ENCODE measurements around the gene EEIG2. TPM values are rescaled to one million over a fixed set of nuclear protein-coding genes. Genes with fewer than 3 reads are reported as not detected.
"Not testable (repeated sequence)": the region's sequence is repeated elsewhere in the genome, so short reads cannot be mapped to it uniquely, and the experiment has no call there.

Gene EEIG2
- total RNA-seq, 1 donor from 2014 or later: 7.1 TPM

- Histone ChIP-seq H3K36me3 (ENCODE audit: insufficient read depth, low read length) (no peaks in the 10 kb centered on the region), H3K27ac (ENCODE audit: low read depth, low read length) (no peak overlapping the region), H2AFZ (ENCODE audit: low read depth, low read length) (no peak overlapping the region), H3K9me3 (ENCODE audit: insufficient read depth, low read depth, low read length) (no peaks in the 10 kb centered on the region), H3K4me2 (ENCODE audit: low read length) (no peak overlapping the region), H3K79me2 (ENCODE audit: insufficient read depth, low read length) (no peaks in the 10 kb centered on the region), H3K9ac (ENCODE audit: low read length) (no peak overlapping the region), H3K27me3 (ENCODE audit: insufficient read depth, low read length) (peaks cover 10% of the 10 kb centered on the region), H4K20me1 (ENCODE audit: insufficient read depth, low read length) (no peaks in the 10 kb centered on the region), H3K4me3 (ENCODE audit: insufficient read depth, low read depth, low read length) (no peak overlapping the region), H3K4me1 (ENCODE audit: insufficient read depth, low read length) (no peaks in the 10 kb centered on the region)
- Mint-ChIP-seq H3K9me3 (ENCODE audit: unreplicated experiment) (no peaks in the 10 kb centered on the region), H3K4me1 (ENCODE audit: low read depth, unreplicated experiment) (no peaks in the 10 kb centered on the region), H3K27ac (ENCODE audit: unreplicated experiment) (no peak overlapping the region), H3K4me3 (ENCODE audit: unreplicated experiment) (no peak overlapping the region), H3K27me3 (ENCODE audit: low read depth, unreplicated experiment) (no peaks in the 10 kb centered on the region), H3K36me3 (ENCODE audit: low read depth, unreplicated experiment) (no peaks in the 10 kb centered on the region)
- DNase-seq (ENCODE audit: low read depth) (no peak), FAIRE-seq (no peak)
- no peak for TF ChIP-seq EZH2 (IDR thresholded peaks at IDR 0.05; ENCODE audit: insufficient read depth, low read length)
- no peak for TF ChIP-seq CTCF (IDR thresholded peaks at IDR 0.05; ENCODE audit: insufficient read depth, low read depth, low read length)
Measured at GRCh38 chr1:108537976-108538375, 21.9 kb upstream of the EEIG2 start.

GRCh38 chr1:108540977-108541376 is 18.9 kb upstream of the EEIG2 start:
- Histone ChIP-seq H3K9me3 (ENCODE audit: insufficient read depth, low read depth, low read length) (no peaks in the 10 kb centered on the region), H3K4me1 (ENCODE audit: insufficient read depth, low read length) (no peaks in the 10 kb centered on the region), H3K36me3 (ENCODE audit: insufficient read depth, low read length) (no peaks in the 10 kb centered on the region), H3K4me3 (ENCODE audit: insufficient read depth, low read depth, low read length) (no peak overlapping the region), H4K20me1 (ENCODE audit: insufficient read depth, low read length) (no peaks in the 10 kb centered on the region), H3K9ac (ENCODE audit: low read length) (no peak overlapping the region), H3K27me3 (ENCODE audit: insufficient read depth, low read length) (peaks cover 10% of the 10 kb centered on the region), H3K4me2 (ENCODE audit: low read length) (no peak overlapping the region), H3K79me2 (ENCODE audit: insufficient read depth, low read length) (no peaks in the 10 kb centered on the region), H3K27ac (ENCODE audit: low read depth, low read length) (no peak overlapping the region), H2AFZ (ENCODE audit: low read depth, low read length) (no peak overlapping the region)
- no peaks in the 10 kb centered on the region for H3K27me3 Mint-ChIP-seq (ENCODE audit: low read depth, unreplicated experiment)
- H3K4me3 Mint-ChIP-seq (ENCODE audit: unreplicated experiment): no peak overlapping the region
- H3K9me3 Mint-ChIP-seq (ENCODE audit: unreplicated experiment): peaks cover 4% of the 10 kb centered on the region
- FAIRE-seq: no peak
- H3K27ac Mint-ChIP-seq (ENCODE audit: unreplicated experiment): no peak overlapping the region
- no peaks in the 10 kb centered on the region for H3K36me3 Mint-ChIP-seq (ENCODE audit: low read depth, unreplicated experiment)
- no peak for DNase-seq (ENCODE audit: low read depth)
- H3K4me1 Mint-ChIP-seq (ENCODE audit: low read depth, unreplicated experiment): no peaks in the 10 kb centered on the region
- no peak for TF ChIP-seq EZH2 (IDR thresholded peaks at IDR 0.05; ENCODE audit: insufficient read depth, low read length)
- TF ChIP-seq CTCF (IDR thresholded peaks at IDR 0.05; ENCODE audit: insufficient read depth, low read depth, low read length): no peak

- no peak for TF ChIP-seq CTCF (IDR thresholded peaks at IDR 0.05; ENCODE audit: insufficient read depth, low read depth, low read length)
- TF ChIP-seq EZH2 (IDR thresholded peaks at IDR 0.05; ENCODE audit: insufficient read depth, low read length): no peak
- no peak overlapping the region for H3K4me3 ChIP-seq (ENCODE audit: insufficient read depth, low read depth, low read length)
- H3K4me1 ChIP-seq (ENCODE audit: insufficient read depth, low read length): no peaks in the 10 kb centered on the region
- FAIRE-seq (no peak), DNase-seq (ENCODE audit: low read depth) (no peak)
- H2AFZ ChIP-seq (ENCODE audit: low read depth, low read length): no peak overlapping the region
- H3K36me3 ChIP-seq (ENCODE audit: insufficient read depth, low read length): no peaks in the 10 kb centered on the region
- H3K27me3 Mint-ChIP-seq (ENCODE audit: low read depth, unreplicated experiment): no peaks in the 10 kb centered on the region
- peaks cover 4% of the 10 kb centered on the region for H3K9me3 Mint-ChIP-seq (ENCODE audit: unreplicated experiment)
- no peak overlapping the region for H3K4me3 Mint-ChIP-seq (ENCODE audit: unreplicated experiment)
- H3K9me3 ChIP-seq (ENCODE audit: insufficient read depth, low read depth, low read length): no peaks in the 10 kb centered on the region
- no peaks in the 10 kb centered on the region for H3K36me3 Mint-ChIP-seq (ENCODE audit: low read depth, unreplicated experiment)
- no peaks in the 10 kb centered on the region for H3K79me2 ChIP-seq (ENCODE audit: insufficient read depth, low read length)
- no peak overlapping the region for H3K4me2 ChIP-seq (ENCODE audit: low read length)
- H3K9ac ChIP-seq (ENCODE audit: low read length): no peak overlapping the region
- H3K4me1 Mint-ChIP-seq (ENCODE audit: low read depth, unreplicated experiment): no peaks in the 10 kb centered on the region
- peaks cover 10% of the 10 kb centered on the region for H3K27me3 ChIP-seq (ENCODE audit: insufficient read depth, low read length)
- H3K27ac Mint-ChIP-seq (ENCODE audit: unreplicated experiment): no peak overlapping the region
- H4K20me1 ChIP-seq (ENCODE audit: insufficient read depth, low read length): no peaks in the 10 kb centered on the region
- H3K27ac ChIP-seq (ENCODE audit: low read depth, low read length): no peak overlapping the region
Measured at GRCh38 chr1:108541861-108542260, 18.0 kb upstream of the EEIG2 start.

- not testable (repeated sequence) for H2AFZ ChIP-seq (ENCODE audit: low read depth, low read length); H3K4me3 ChIP-seq (ENCODE audit: insufficient read depth, low read depth, low read length); H3K4me2 ChIP-seq (ENCODE audit: low read length); H3K36me3 ChIP-seq (ENCODE audit: insufficient read depth, low read length); DNase-seq (ENCODE audit: low read depth); H3K27ac Mint-ChIP-seq (ENCODE audit: unreplicated experiment); H3K27me3 Mint-ChIP-seq (ENCODE audit: low read depth, unreplicated experiment); H3K27me3 ChIP-seq (ENCODE audit: insufficient read depth, low read length); H3K9me3 ChIP-seq (ENCODE audit: insufficient read depth, low read depth, low read length); H4K20me1 ChIP-seq (ENCODE audit: insufficient read depth, low read length); H3K4me1 Mint-ChIP-seq (ENCODE audit: low read depth, unreplicated experiment); H3K27ac ChIP-seq (ENCODE audit: low read depth, low read length); H3K4me1 ChIP-seq (ENCODE audit: insufficient read depth, low read length); H3K4me3 Mint-ChIP-seq (ENCODE audit: unreplicated experiment); H3K79me2 ChIP-seq (ENCODE audit: insufficient read depth, low read length); H3K36me3 Mint-ChIP-seq (ENCODE audit: low read depth, unreplicated experiment); H3K9me3 Mint-ChIP-seq (ENCODE audit: unreplicated experiment); H3K9ac ChIP-seq (ENCODE audit: low read length); FAIRE-seq
Measured at GRCh38 chr1:108547493-108547892, 12.4 kb upstream of the EEIG2 start.
